ENCODE measurements around the gene RAVER1. TPM values are rescaled to one million over a fixed set of nuclear protein-coding genes. Genes with fewer than 3 reads are reported as not detected.

The RAVER1 gene
- total and polyA plus RNA-seq, 2 of the 13 experiments (the other 11 are each of a cell fraction or from before 2014, with no cell fraction given) = 3.6 to 7.9 TPM

GRCh38 chr19:10289167-10289835 is 44.0 kb downstream of the RAVER1 start (continued):
- TF ChIP-seq IRF9 (CRISPR knock-in tag; IDR thresholded peaks at IDR 0.05; ENCODE audit: borderline replicate concordance) = no peak
- no peak for TF ChIP-seq ZBTB25 (CRISPR knock-in tag; IDR thresholded peaks at IDR 0.05)
- TF ChIP-seq ELF1 (CRISPR knock-in tag; IDR thresholded peaks at IDR 0.05) = no peak
- 0 out of 2 replicates have a peak, but pooled peaks have one; percentile 9 for TF ChIP-seq ZC3H13 (CRISPR knock-in tag; IDR thresholded peaks at IDR 0.05)
- no peak for TF ChIP-seq ELF4 (CRISPR knock-in tag; IDR thresholded peaks at IDR 0.05; ENCODE audit: borderline replicate concordance)
- no peak for TF ChIP-seq ZNF446 (CRISPR knock-in tag; IDR thresholded peaks at IDR 0.05)
- TF ChIP-seq RBFOX2 (IDR thresholded peaks at IDR 0.05; ENCODE audit: low read depth, low read length) = peak; percentile 25; the same call in 1 of the 2 replicates
- no peak for TF ChIP-seq ZNF619 (CRISPR knock-in tag; IDR thresholded peaks at IDR 0.05)
- TF ChIP-seq KMT2A (CRISPR knock-in tag; IDR thresholded peaks at IDR 0.05) = no peak
- no peak for TF ChIP-seq HOXA7 (CRISPR knock-in tag; IDR thresholded peaks at IDR 0.05)
- peak; percentile 56; the same call in 1 of the 2 replicates for TF ChIP-seq THAP9 (CRISPR knock-in tag; IDR thresholded peaks at IDR 0.05; ENCODE audit: borderline replicate concordance)
- TF ChIP-seq IKZF5 (CRISPR knock-in tag; IDR thresholded peaks at IDR 0.05) = no peak; the same call in 1 of the 2 replicates
- TF ChIP-seq DNMT3B (CRISPR knock-in tag; conservative IDR thresholded peaks at IDR 0.05) = 0 out of 2 replicates have a peak, but pooled peaks have one; percentile 57
- no peak for TF ChIP-seq MAFG (CRISPR knock-in tag; IDR thresholded peaks at IDR 0.05)
- TF ChIP-seq ZFP41 (CRISPR knock-in tag; IDR thresholded peaks at IDR 0.05; ENCODE audit: borderline replicate concordance) = no peak
- no peak for TF ChIP-seq SP140L (CRISPR knock-in tag; IDR thresholded peaks at IDR 0.05; ENCODE audit: borderline replicate concordance)
- TF ChIP-seq RERE (CRISPR knock-in tag; IDR thresholded peaks at IDR 0.05; ENCODE audit: low read depth) = no peak
- TF ChIP-seq TGIF2 (CRISPR knock-in tag; IDR thresholded peaks at IDR 0.05) = no peak; the same call in 1 of the 2 replicates

All from HepG2 (cell line).